ENCODE results near the gene DNASE2B. TPM values are rescaled to one million over a fixed set of nuclear protein-coding genes. Genes with fewer than 3 reads are reported as not detected.

DNASE2B gene
- total RNA-seq, 1 experiment from 2014 or later = not detected

GRCh38 chr1:84379917-84380180 is 18.4 kb upstream of the DNASE2B start:
- no peaks in the 10 kb centered on the region for H4K20me1 ChIP-seq (ENCODE audit: control insufficient read depth, insufficient read depth, insufficient read length)

More at GRCh38 chr1:84379917-84380180, 18.4 kb upstream of the DNASE2B start:
- no CpG with 5 or more reads among the region's 1 CpG for WGBS (ENCODE audit: extremely low coverage, insufficient read length, low lambda C conversion rate)
- Histone ChIP-seq H3K23me2 (ENCODE audit: insufficient read length, low read depth, low read length, poor library complexity, severe bottlenecking) (no peaks in the 10 kb centered on the region), H2BK5ac (ENCODE audit: insufficient read length, low read length) (no peak overlapping the region), H3T11ph (ENCODE audit: low read length) (no peak overlapping the region), H3K14ac (ENCODE audit: insufficient read depth, low read length) (no peak overlapping the region), H2AFZ (ENCODE audit: low read length) (no peak overlapping the region), H3K27me3 (ENCODE audit: insufficient read depth, low read length) (no peaks in the 10 kb centered on the region; the same call in 1 of the 2 replicates), H3K4me1 (ENCODE audit: insufficient read depth, low read length) (no peaks in the 10 kb centered on the region), H3K56ac (ENCODE audit: insufficient read length, low read depth, low read length) (no peak overlapping the region), H3K27ac (ENCODE audit: insufficient read length, low read depth, low read length) (no peak overlapping the region), H3K9ac (ENCODE audit: extremely low read depth, insufficient read length, low read length) (no peak overlapping the region), H2BK20ac (ENCODE audit: low read depth, low read length, poor library complexity, severe bottlenecking) (no peak overlapping the region), H3K4me2 (ENCODE audit: insufficient read depth, insufficient read length, low read length) (no peak overlapping the region), H2BK120ac (ENCODE audit: low read depth, low read length, poor library complexity, severe bottlenecking) (no peak overlapping the region), H3K23ac (ENCODE audit: insufficient read length, low read depth, low read length) (no peak overlapping the region), H3K79me1 (ENCODE audit: insufficient read depth, low read depth, low read length, poor library complexity, severe bottlenecking) (no peaks in the 10 kb centered on the region), H3K18ac (ENCODE audit: insufficient read length, low read depth, low read length) (no peak overlapping the region), H4K91ac (ENCODE audit: insufficient read length, low read depth, low read length) (no peak overlapping the region), H2BK15ac (ENCODE audit: low read depth, low read length) (no peak overlapping the region), H3K4ac (ENCODE audit: low read depth, low read length) (no peak overlapping the region), H2BK12ac (ENCODE audit: insufficient read length, low read depth, low read length) (no peak overlapping the region), H4K8ac (replicated peaks; ENCODE audit: insufficient read length, low read depth, low read length) (no peak overlapping the region), H3K79me2 (ENCODE audit: insufficient read depth, low read length) (no peaks in the 10 kb centered on the region), H4K5ac (ENCODE audit: insufficient read length, low read depth, low read length) (no peak overlapping the region), H3K9me3 (ENCODE audit: control insufficient read depth, low read depth, low read length) (no peaks in the 10 kb centered on the region), H2AK5ac (ENCODE audit: insufficient read length, low read length) (no peak overlapping the region)
- peaks cover 4 to 6% of the 10 kb centered on the region in 2 experiments; a peak in 3 of 4 replicates for H3K4me1 Mint-ChIP-seq
- no peak overlapping the region for H3K4me3 Mint-ChIP-seq
- H3K27me3 Mint-ChIP-seq (ENCODE audit: low read depth) = no peaks in the 10 kb centered on the region; the same call in 1 of the 2 replicates
- no peak overlapping the region for H3K27ac Mint-ChIP-seq
- no peak for DNase-seq
- TF ChIP-seq CTCF (conservative IDR thresholded peaks at IDR 0.05) = no peak
- H3K36me3 Mint-ChIP-seq (ENCODE audit: insufficient read depth in 1 of 3, low read depth in 3 of 3) = no peaks in the 10 kb centered on the region
- H3K9me3 Mint-ChIP-seq = no peaks in the 10 kb centered on the region

All from H9 (cell line).